ENCODE data around the gene NFATC2IP. TPM values are rescaled to one million over a fixed set of nuclear protein-coding genes. Genes with fewer than 3 reads are reported as not detected.
"Not testable (repeated sequence)": the region's sequence is repeated elsewhere in the genome, so short reads cannot be mapped to it uniquely, and the experiment has no call there.

Gene NFATC2IP
- total RNA-seq, 2 experiments from 2014 or later, result 120 to 133 TPM

GRCh38 chr16:28932339-28933141 is 18.2 kb upstream of the NFATC2IP start:
- Mint-ChIP-seq H3K9me3 (ENCODE audit: low read depth) (no peaks in the 10 kb centered on the region), H3K36me3 (no peaks in the 10 kb centered on the region), H3K4me1 (peaks cover 19% of the 10 kb centered on the region), H3K4me3 (no peak overlapping the region), H3K27me3 (no peaks in the 10 kb centered on the region), H3K27ac (no peak overlapping the region)
- ATAC-seq (no peak), DNase-seq (no peak)
- CTCF ChIA-PET, result interaction anchor here (0.7 to 2.6 kb wide), 4 partner anchors 9 to 85 kb away, joined by 3 to 16 read pairs (median 4); no protein-coding TSS in a partner anchor

DNA sequence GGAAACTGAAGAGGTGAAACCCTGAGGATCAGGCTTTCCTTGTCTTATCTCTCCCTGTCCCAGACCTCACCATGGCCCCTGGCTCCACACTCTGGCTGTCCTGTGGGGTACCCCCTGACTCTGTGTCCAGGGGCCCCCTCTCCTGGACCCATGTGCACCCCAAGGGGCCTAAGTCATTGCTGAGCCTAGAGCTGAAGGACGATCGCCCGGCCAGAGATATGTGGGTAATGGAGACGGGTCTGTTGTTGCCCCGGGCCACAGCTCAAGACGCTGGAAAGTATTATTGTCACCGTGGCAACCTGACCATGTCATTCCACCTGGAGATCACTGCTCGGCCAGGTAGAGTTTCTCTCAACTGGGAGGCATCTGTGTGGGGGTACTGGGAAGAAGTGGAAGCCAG is 17.6 kb upstream of the NFATC2IP start:
- no peaks in the 10 kb centered on the region for H3K27me3 Mint-ChIP-seq
- no peak overlapping the region for H3K4me3 Mint-ChIP-seq
- no peak overlapping the region for H3K27ac Mint-ChIP-seq
- DNase-seq (no peak), ATAC-seq (no peak)
- H3K36me3 Mint-ChIP-seq, result no peaks in the 10 kb centered on the region
- CTCF ChIA-PET, result interaction anchor here (0.7 to 2.6 kb wide), 3 partner anchors 11 to 86 kb away, joined by 3 to 16 read pairs (median 3); no protein-coding TSS in a partner anchor
- peaks cover 19% of the 10 kb centered on the region for H3K4me1 Mint-ChIP-seq
- no peaks in the 10 kb centered on the region for H3K9me3 Mint-ChIP-seq (ENCODE audit: low read depth)

DNA sequence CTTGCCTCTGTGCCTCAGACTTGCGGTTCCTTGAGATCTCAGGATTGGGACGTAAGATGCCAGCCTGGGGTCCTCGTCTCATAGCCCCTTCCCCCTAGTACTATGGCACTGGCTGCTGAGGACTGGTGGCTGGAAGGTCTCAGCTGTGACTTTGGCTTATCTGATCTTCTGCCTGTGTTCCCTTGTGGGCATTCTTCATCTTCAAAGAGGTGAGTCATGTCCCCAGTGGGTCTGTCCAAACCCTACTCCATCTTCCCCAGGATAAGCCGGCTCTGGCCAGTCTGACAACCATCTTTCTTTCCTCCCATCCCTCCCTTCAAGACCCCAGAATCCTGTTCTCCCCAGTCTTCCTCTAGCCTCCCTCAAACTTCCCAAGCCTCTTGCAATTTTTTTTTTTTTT is 15.4 kb upstream of the NFATC2IP start:
- no peak for ATAC-seq
- H3K27ac Mint-ChIP-seq, result no peak overlapping the region
- peaks cover 19% of the 10 kb centered on the region for H3K4me1 Mint-ChIP-seq
- no peaks in the 10 kb centered on the region for H3K36me3 Mint-ChIP-seq
- DNase-seq, result no peak
- H3K9me3 Mint-ChIP-seq (ENCODE audit: low read depth), result no peaks in the 10 kb centered on the region
- CTCF ChIA-PET, result interaction anchor here (1.2 to 2.3 kb wide), 2 partner anchors 10 to 17 kb away, joined by 3 to 22 read pairs; no protein-coding TSS in a partner anchor
- H3K27me3 Mint-ChIP-seq, result no peaks in the 10 kb centered on the region
- no peak overlapping the region for H3K4me3 Mint-ChIP-seq

DNA sequence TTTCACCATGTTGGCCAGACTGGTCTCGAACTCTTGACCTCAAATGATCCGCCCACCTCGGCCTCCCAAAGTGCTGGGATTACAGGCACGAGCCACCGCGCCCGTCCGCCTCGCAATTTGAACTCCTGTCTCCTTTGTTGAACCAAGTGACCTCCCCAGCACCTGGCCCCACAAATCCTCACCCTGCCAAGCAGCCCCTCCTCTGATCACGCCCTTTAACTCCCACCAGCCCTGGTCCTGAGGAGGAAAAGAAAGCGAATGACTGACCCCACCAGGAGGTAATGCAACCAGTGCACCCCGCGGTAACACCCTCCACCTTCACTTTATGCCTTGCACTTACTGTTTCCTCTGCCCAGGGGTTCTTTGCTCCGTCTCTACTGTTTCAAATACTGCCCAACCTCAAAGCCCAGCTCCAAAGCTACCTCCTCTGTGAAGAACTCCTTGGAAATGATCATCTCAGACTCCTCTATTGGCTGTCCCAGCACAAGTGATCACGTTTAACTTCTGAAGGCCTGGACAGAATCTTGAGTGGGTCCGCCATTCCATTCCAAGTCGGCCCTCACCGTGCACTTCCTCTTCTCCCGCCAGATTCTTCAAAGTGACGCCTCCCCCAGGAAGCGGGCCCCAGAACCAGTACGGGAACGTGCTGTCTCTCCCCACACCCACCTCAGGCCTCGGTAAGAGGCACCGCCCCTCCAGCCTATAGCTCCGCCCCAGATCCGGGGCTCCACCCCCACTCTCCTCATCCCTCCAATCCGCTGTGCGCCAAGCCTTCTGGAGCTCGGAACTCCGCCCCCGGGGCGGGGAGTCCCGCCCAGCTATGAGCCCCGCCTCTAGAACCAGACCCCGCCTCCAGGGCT is 14.6 kb upstream of the NFATC2IP start:
- peak; percentile 87 for DNase-seq
- Mint-ChIP-seq H3K4me3 (peak overlapping the region; percentile 56), H3K36me3 (no peaks in the 10 kb centered on the region), H3K9me3 (ENCODE audit: low read depth) (no peaks in the 10 kb centered on the region), H3K27ac (no peak overlapping the region), H3K4me1 (peaks cover 11% of the 10 kb centered on the region), H3K27me3 (no peaks in the 10 kb centered on the region)
- CTCF ChIA-PET, result interaction anchor here (1.2 to 2.3 kb wide), 3 partner anchors 9 to 18 kb away, joined by 3 to 22 read pairs (median 4); no protein-coding TSS in a partner anchor
- ATAC-seq, result peak; percentile 100

- Mint-ChIP-seq H3K9me3 (ENCODE audit: low read depth) (no peaks in the 10 kb centered on the region), H3K4me3 (peak overlapping the region; percentile 56), H3K27me3 (no peaks in the 10 kb centered on the region), H3K4me1 (peaks cover 10% of the 10 kb centered on the region), H3K36me3 (no peaks in the 10 kb centered on the region), H3K27ac (no peak overlapping the region)
- DNase-seq (no peak), ATAC-seq (no peak)
- CTCF ChIA-PET, result interaction anchor here (1.2 to 2.3 kb wide), 3 partner anchors 8 to 19 kb away, joined by 3 to 22 read pairs (median 4); no protein-coding TSS in a partner anchor
Measured at GRCh38 chr16:28936784-28937155, 14.0 kb upstream of the NFATC2IP start.

GRCh38 chr16:28937222-28937876 is 13.4 kb upstream of the NFATC2IP start:
- DNase-seq (no peak), ATAC-seq (no peak)
- CTCF ChIA-PET, result interaction anchor here (1.2 kb wide), 1 partner anchor 14 kb away, joined by 3 read pairs; no protein-coding TSS in a partner anchor
- no peak overlapping the region for H3K27ac Mint-ChIP-seq
- no peaks in the 10 kb centered on the region for H3K27me3 Mint-ChIP-seq
- no peaks in the 10 kb centered on the region for H3K9me3 Mint-ChIP-seq (ENCODE audit: low read depth)
- no peaks in the 10 kb centered on the region for H3K36me3 Mint-ChIP-seq
- H3K4me3 Mint-ChIP-seq, result no peak overlapping the region
- H3K4me1 Mint-ChIP-seq, result peaks cover 10% of the 10 kb centered on the region

- Mint-ChIP-seq H3K27me3 (no peaks in the 10 kb centered on the region), H3K27ac (no peak overlapping the region), H3K4me1 (peaks cover 11% of the 10 kb centered on the region), H3K36me3 (no peaks in the 10 kb centered on the region), H3K9me3 (ENCODE audit: low read depth) (no peaks in the 10 kb centered on the region), H3K4me3 (no peak overlapping the region)
- CTCF ChIA-PET, result interaction anchor here (1.2 kb wide), 1 partner anchor 15 kb away, joined by 3 read pairs; no protein-coding TSS in a partner anchor
- DNase-seq, result no peak
- no peak for ATAC-seq
Measured at GRCh38 chr16:28938721-28939120, 12.0 kb upstream of the NFATC2IP start.

GRCh38 chr16:28939825-28940224 is 10.9 kb upstream of the NFATC2IP start:
- H3K36me3 Mint-ChIP-seq; ATAC-seq; H3K27me3 Mint-ChIP-seq; H3K9me3 Mint-ChIP-seq (ENCODE audit: low read depth); DNase-seq; CTCF ChIA-PET; H3K27ac Mint-ChIP-seq; H3K4me3 Mint-ChIP-seq: not testable (repeated sequence)
- peaks cover 19% of the 10 kb centered on the region for H3K4me1 Mint-ChIP-seq

DNA sequence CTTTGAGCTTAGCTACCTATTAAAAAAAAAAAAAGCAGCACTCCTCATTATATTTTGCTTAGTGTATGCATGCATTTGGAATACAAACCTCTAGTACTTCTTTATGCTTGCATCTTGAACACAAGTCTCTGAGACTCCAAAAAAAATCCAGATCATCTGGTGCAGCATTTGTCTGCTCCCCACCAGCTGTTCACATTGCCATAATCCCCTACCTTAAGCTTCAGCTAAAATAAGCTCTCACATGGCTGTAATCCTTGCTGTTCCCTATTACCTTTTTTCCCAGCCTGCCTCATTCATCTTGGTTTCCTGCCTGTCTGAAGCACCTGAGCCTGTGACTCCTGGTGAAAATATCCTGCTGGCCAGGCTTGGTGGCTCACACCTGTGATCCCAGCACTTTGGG is 7.5 kb upstream of the NFATC2IP start:
- Mint-ChIP-seq H3K9me3 (ENCODE audit: low read depth) (no peaks in the 10 kb centered on the region), H3K4me3 (no peak overlapping the region), H3K36me3 (no peaks in the 10 kb centered on the region), H3K27ac (no peak overlapping the region), H3K27me3 (no peaks in the 10 kb centered on the region), H3K4me1 (peaks cover 19% of the 10 kb centered on the region)
- DNase-seq, result no peak
- ATAC-seq, result no peak
- CTCF ChIA-PET, result interaction anchor here (2.5 to 3.1 kb wide), 4 partner anchors 11 to 120 kb away, joined by 11 to 43 read pairs (median 19); partner anchors contain the start of genes ATXN2L and CD19

GRCh38 chr16:28946681-28947080 is 4.1 kb upstream of the NFATC2IP start:
- CTCF ChIA-PET, result interaction anchor here (1.8 to 3.7 kb wide), 3 partner anchors 27 to 101 kb away, joined by 9 to 40 read pairs (median 11); partner anchors contain the start of gene TUFM

DNA sequence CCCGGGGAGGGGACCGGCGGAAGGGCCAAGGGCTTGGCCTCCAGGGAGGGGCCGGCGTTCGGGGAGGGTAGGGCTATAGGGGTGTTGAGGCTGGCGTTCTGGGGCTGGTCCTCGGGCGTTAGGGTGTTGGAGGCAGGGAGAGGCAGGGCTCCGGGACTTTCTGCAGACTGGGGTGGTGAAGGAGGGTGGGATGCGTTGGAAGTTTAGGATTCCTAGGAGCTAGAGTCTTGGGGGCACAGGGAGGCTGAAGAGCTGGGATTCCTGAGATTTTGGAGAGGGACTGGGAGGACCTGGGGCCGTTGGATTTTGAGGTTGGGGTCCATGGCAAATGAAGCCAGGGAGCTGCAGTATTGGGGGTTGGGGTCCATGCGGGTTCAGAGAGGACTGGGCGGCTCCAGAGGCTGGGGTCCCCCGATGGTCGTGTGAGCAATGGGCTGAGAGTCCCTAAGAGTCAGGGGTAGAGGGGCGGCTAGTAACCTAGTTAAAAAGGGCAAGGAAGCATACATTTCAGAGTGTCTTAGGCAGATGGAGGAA is 740 bp downstream of the NFATC2IP start:
- Mint-ChIP-seq H3K36me3 (peaks cover 28% of the 10 kb centered on the region), H3K4me3 (peak overlapping the region; percentile 97), H3K27me3 (no peaks in the 10 kb centered on the region), H3K4me1 (peaks cover 32% of the 10 kb centered on the region), H3K27ac (peak overlapping the region; percentile 89), H3K9me3 (ENCODE audit: low read depth) (no peaks in the 10 kb centered on the region)
- CTCF ChIA-PET, result no interaction called here
- peak; percentile 69 for DNase-seq
- ATAC-seq, result no peak

More at GRCh38 chr16:28946681-28947080, 4.1 kb upstream of the NFATC2IP start:
- Mint-ChIP-seq H3K9me3 (ENCODE audit: low read depth) (no peaks in the 10 kb centered on the region), H3K4me1 (peaks cover 25% of the 10 kb centered on the region), H3K36me3 (peaks cover 2% of the 10 kb centered on the region), H3K27me3 (no peaks in the 10 kb centered on the region), H3K4me3 (no peak overlapping the region), H3K27ac (no peak overlapping the region)
- ATAC-seq (no peak), DNase-seq (no peak)

DNA sequence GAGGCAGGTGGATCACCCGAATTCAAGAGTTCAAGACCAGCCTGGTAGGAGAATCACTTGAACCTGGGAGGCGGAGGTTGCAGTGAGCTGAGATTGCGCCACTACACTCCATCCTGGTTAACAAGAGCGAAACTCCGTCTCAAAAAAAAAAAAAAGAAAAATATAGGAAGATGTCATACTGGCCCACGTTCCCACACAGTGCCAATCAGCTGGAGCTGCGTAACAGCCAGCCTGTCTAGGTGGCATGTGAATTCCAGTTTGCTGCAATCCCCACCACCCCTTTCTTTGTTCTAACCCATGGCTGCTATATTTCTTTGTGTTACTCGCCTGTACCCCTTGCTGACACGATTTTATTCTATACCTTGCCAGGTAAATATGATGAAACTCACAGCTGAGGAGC is 7.5 kb downstream of the NFATC2IP start:
- no peak overlapping the region for H3K4me3 Mint-ChIP-seq
- H3K27ac Mint-ChIP-seq, result no peak overlapping the region
- H3K36me3 Mint-ChIP-seq, result peaks cover 50% of the 10 kb centered on the region
- no peaks in the 10 kb centered on the region for H3K27me3 Mint-ChIP-seq
- no peaks in the 10 kb centered on the region for H3K9me3 Mint-ChIP-seq (ENCODE audit: low read depth)
- CTCF ChIA-PET, result interaction anchor here (1.2 kb wide), 1 partner anchor 13 kb away, joined by 4 read pairs; no protein-coding TSS in a partner anchor
- DNase-seq (no peak), ATAC-seq (no peak)
- H3K4me1 Mint-ChIP-seq, result peaks cover 12% of the 10 kb centered on the region

All from activated CD8-positive, alpha-beta memory T cell treated with anti-CD3 and anti-CD28 coated beads, Interleukin-2, amount 10 ng/mL, durations not matched to agents 7 days and 5 days (primary cell).